ENCODE data around the gene PACS2. TPM values are rescaled to one million over a fixed set of nuclear protein-coding genes. Genes with fewer than 3 reads are reported as not detected.

The PACS2 gene
- total RNA-seq, 4 donors from 2014 or later = 59.8 to 97.4 (median 71.2) TPM

DNA sequence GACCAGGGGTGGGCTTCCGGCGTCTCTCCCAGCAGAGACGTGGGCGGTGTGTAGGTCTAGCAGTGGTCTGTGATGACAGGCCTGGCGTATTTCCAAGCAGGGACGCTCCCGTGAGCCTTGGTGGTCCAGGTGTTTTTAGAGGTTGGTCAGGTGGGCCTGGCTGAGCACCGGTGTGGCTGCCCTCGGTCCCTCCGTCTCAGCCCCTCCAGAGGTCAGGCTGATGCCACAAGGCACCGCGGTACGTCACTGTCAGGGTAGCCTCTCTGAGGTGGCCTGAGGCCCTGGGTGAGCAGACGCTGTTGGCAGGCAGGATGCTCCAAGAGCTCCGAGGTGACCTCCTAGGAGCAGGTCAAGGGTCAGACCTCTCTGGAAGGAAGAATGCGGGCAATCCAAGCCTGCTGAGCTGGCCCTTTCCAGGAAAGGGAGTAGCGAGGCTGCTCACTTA lies 118.6 kb downstream of the PACS2 start:
- DNase-seq (ENCODE audit: extremely low spot score) = no peak
- TF ChIP-seq EP300 (IDR thresholded peaks at IDR 0.05) (no peak), POLR2A (IDR thresholded peaks at IDR 0.05; ENCODE audit: low read depth) (no peak), POLR2AphosphoS5 (IDR thresholded peaks at IDR 0.05) (no peak)
- TF ChIP-seq, protein P1, sequence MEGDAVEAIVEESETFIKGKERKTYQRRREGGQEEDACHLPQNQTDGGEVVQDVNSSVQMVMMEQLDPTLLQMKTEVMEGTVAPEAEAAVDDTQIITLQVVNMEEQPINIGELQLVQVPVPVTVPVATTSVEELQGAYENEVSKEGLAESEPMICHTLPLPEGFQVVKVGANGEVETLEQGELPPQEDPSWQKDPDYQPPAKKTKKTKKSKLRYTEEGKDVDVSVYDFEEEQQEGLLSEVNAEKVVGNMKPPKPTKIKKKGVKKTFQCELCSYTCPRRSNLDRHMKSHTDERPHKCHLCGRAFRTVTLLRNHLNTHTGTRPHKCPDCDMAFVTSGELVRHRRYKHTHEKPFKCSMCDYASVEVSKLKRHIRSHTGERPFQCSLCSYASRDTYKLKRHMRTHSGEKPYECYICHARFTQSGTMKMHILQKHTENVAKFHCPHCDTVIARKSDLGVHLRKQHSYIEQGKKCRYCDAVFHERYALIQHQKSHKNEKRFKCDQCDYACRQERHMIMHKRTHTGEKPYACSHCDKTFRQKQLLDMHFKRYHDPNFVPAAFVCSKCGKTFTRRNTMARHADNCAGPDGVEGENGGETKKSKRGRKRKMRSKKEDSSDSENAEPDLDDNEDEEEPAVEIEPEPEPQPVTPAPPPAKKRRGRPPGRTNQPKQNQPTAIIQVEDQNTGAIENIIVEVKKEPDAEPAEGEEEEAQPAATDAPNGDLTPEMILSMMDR (IDR thresholded peaks at IDR 0.05) = no peak
- intact Hi-C loops (cut with DNase I) = no loop called here
- 98% methylated on average over 6 of the region's 17 CpGs for WGBS
- no peak overlapping the region for H3K27ac ChIP-seq (replicated peaks in 1 of 4)
- peaks cover 11 to 20% (median 15%) of the 10 kb centered on the region in 4 donors for H3K4me1 ChIP-seq
- H3K9me3 ChIP-seq = no peaks in the 10 kb centered on the region
- peaks cover 0 to 19% (median 2%) of the 10 kb centered on the region in 4 donors for H3K36me3 ChIP-seq
- no peaks in the 10 kb centered on the region for H3K27me3 ChIP-seq
- no peak overlapping the region for H3K4me3 ChIP-seq

DNA sequence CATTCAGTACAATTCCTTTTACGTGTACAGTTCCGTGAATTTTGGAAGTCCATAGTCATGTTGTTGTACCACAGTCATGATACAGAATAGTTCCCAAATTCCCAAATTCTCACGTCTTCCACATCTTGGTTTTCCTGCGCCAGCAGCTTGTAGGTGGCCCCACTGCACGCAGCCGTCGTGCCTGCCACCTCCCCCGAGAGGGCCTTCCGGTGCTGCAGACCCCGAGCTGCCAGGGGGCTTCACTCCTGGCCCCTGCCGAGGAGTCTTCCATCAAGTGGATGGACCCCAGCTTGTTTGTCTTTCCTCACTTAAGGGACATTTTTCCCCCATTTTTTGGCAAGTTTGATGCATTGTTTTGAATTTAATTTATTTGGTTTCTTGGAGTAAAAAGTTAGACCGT lies 121.9 kb downstream of the PACS2 start:
- 85% methylated on average over 12 of the region's 12 CpGs for WGBS
- intact Hi-C loops (cut with DNase I) = no loop called here
- no peaks in the 10 kb centered on the region for H3K27me3 ChIP-seq
- H3K36me3 ChIP-seq = peaks cover 0 to 39% (median 25%) of the 10 kb centered on the region in 4 donors
- no peak overlapping the region for H3K27ac ChIP-seq (replicated peaks in 1 of 4)
- H3K4me1 ChIP-seq = peaks cover 0 to 25% (median 11%) of the 10 kb centered on the region in 4 donors
- H3K4me3 ChIP-seq = no peak overlapping the region
- TF ChIP-seq POLR2A (IDR thresholded peaks at IDR 0.05; ENCODE audit: low read depth) (no peak), POLR2AphosphoS5 (IDR thresholded peaks at IDR 0.05) (no peak), EP300 (IDR thresholded peaks at IDR 0.05) (no peak)
- TF ChIP-seq, protein P1 (IDR thresholded peaks at IDR 0.05) = no peak
- DNase-seq (ENCODE audit: extremely low spot score) = no peak
- no peaks in the 10 kb centered on the region for H3K9me3 ChIP-seq

DNA sequence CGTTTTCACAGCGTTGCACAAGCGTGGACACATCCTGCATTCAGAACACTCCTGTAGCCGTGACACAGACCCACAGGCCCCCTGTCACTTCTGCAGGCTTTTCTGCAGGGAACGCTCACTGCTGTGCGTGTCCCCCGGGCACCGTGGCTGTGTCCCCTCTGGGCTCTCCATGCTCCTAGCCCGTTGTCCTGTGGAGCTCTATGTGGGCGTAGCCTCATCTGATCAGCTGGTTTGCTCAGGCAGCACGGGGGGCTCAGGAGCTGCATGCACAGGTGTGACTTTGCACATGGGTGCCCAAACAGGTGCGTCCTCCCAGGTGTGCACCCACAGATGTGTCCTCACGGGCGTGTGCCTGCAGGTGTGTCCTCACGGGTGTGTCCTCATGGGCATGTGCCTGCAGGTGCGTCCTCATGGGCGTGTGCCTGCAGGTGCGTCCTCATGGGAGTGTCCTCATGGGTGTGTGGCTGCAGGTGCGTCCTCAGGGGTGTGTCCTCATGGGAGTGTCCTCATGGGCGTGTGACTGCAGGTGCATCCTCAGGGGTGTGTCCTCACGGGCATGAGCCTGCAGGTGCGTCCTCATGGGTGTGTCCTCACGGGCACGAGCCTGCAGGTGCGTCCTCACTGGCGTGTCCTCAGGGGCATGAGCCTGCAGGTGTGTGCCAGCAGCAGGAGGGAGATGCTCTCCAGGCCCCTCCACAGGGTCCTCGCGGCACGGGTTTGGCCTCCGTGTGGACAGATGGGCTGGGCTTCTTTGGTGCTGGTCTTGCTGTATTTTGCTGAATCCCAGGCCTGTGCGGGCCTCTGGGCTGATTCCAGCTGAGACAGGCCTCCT lies 122.6 kb downstream of the PACS2 start:
- H3K9me3 ChIP-seq = no peaks in the 10 kb centered on the region
- H3K27me3 ChIP-seq = no peaks in the 10 kb centered on the region
- peaks cover 0 to 25% (median 8%) of the 10 kb centered on the region in 4 donors for H3K4me1 ChIP-seq
- TF ChIP-seq POLR2AphosphoS5 (IDR thresholded peaks at IDR 0.05) (no peak), EP300 (IDR thresholded peaks at IDR 0.05) (no peak)
- WGBS = 93% methylated on average over 16 of the region's 31 CpGs
- H3K36me3 ChIP-seq = peaks cover 0 to 39% (median 25%) of the 10 kb centered on the region in 4 donors
- no peak overlapping the region for H3K4me3 ChIP-seq
- intact Hi-C loops (cut with DNase I) = no loop called here
- no peak overlapping the region for H3K27ac ChIP-seq (replicated peaks in 1 of 4)
- DNase-seq (ENCODE audit: extremely low spot score) = no peak

DNA sequence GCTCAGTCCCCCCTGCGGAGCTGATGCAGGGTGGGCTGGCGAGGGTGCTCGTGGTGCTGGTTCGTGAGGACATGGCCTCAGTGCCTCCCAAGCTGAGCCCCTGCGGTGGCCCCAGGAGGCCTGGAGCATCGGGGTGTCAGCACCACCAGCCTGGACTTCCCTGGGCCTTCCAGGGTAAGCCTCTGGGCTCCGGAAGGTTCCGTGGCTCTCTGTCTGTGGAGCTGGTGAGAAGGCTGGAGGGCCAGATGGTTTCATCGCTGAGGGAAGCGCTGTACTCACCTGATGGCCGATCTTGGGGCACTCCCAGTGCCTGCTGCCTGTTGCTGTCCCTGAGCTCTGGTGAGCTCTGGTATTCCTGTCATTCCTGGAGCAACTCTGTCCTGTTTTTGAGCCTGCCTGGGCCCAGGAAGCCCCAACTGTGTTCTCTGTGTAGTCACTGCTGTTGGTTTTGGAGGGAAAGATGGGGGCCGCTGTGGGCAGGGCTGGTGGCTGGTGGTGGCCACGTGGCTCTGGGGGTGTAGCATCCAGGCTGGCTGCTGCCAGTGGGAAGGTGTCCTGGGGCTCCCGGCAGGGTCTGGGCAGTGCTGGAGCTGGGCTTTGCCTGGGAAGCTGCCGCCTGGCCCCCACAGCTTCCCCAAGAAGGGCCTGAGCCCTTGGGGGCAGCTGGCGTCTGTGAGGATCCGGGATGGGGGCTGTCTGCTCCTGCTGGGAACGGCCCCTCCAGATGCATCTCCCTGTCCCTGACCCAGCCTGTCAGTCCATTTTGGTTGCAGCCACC lies 123.4 kb downstream of the PACS2 start:
- peaks cover 0 to 25% (median 8%) of the 10 kb centered on the region in 4 donors for H3K4me1 ChIP-seq
- no peak overlapping the region for H3K4me3 ChIP-seq
- intact Hi-C loops (cut with DNase I) = no loop called here
- TF ChIP-seq POLR2A (IDR thresholded peaks at IDR 0.05; ENCODE audit: low read depth) = no peak
- no peak for TF ChIP-seq EP300 (IDR thresholded peaks at IDR 0.05)
- TF ChIP-seq, protein P1 (IDR thresholded peaks at IDR 0.05) = no peak
- no peak for TF ChIP-seq POLR2AphosphoS5 (IDR thresholded peaks at IDR 0.05)
- no peaks in the 10 kb centered on the region for H3K27me3 ChIP-seq
- H3K9me3 ChIP-seq = no peaks in the 10 kb centered on the region
- DNase-seq (ENCODE audit: extremely low spot score) = no peak
- peaks cover 0 to 47% (median 30%) of the 10 kb centered on the region in 4 donors for H3K36me3 ChIP-seq
- no peak overlapping the region for H3K27ac ChIP-seq (replicated peaks in 1 of 4)
- 90% methylated on average over 6 of the region's 18 CpGs for WGBS

DNA sequence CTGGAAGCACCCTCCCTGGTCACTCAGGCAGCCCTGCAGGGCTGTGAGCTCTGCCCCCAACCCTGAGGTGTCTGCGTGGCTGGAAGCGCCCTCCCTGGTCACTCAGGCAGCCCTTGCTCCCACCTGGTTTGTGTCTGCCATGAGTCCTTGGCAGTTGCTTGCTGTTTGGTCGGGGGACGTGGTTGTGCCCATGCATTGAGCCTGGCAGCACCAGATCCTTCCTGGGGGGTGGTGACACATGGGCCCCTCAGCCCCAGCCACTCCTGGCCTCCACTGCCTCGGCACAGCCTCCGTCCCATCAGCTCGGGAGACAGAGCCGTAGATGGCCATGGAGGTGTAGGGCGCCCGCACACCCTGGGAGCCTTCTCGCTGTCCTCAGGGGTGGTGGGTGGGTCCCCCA lies 124.6 kb downstream of the PACS2 start:
- intact Hi-C loops (cut with DNase I) = no loop called here
- no peak overlapping the region for H3K4me3 ChIP-seq
- 93% methylated on average over 11 of the region's 11 CpGs for WGBS
- H3K9me3 ChIP-seq = no peaks in the 10 kb centered on the region
- peaks cover 0 to 25% (median 8%) of the 10 kb centered on the region in 4 donors for H3K4me1 ChIP-seq
- H3K27ac ChIP-seq (replicated peaks in 1 of 4) = no peak overlapping the region
- peaks cover 0 to 54% (median 33%) of the 10 kb centered on the region in 4 donors for H3K36me3 ChIP-seq
- no peak for DNase-seq (ENCODE audit: extremely low spot score)
- H3K27me3 ChIP-seq = no peaks in the 10 kb centered on the region
- TF ChIP-seq POLR2A (IDR thresholded peaks at IDR 0.05; ENCODE audit: low read depth) (no peak), POLR2AphosphoS5 (IDR thresholded peaks at IDR 0.05) (no peak), EP300 (IDR thresholded peaks at IDR 0.05) (no peak)
- TF ChIP-seq, protein P1 (IDR thresholded peaks at IDR 0.05) = no peak

All from esophagus muscularis mucosa (tissue), 4 donors.